Measurements from ENCODE around the gene PDCD2L. TPM values are rescaled to one million over a fixed set of nuclear protein-coding genes. Genes with fewer than 3 reads are reported as not detected.

PDCD2L gene
- total and polyA plus RNA-seq, 9 of the 15 experiments (the other 6 are each of a cell fraction or from before 2014, with no cell fraction given) = 12.1 to 68.5 (median 56.3) TPM

DNA sequence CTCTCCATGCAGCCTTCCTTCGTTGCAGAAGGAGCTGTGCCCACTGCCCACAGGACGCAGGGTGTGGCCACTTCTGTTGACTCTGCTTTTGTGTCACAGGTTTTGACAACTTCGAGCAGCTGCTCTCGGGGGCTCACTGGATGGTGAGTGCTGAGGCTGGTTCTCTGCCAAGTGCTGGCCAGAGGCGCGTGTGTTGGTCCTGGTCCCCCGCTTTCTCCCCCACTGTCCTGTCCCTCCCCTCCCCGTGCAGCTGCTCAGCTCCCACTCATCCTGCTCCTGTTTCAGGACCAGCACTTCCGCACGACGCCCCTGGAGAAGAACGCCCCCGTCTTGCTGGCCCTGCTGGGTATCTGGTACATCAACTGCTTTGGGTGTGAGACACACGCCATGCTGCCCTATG is 10.6 kb upstream of the PDCD2L start:
- Histone ChIP-seq H3K36me3 (ENCODE audit: control insufficient read depth, insufficient read depth, low read length) (peaks cover 98% of the 10 kb centered on the region), H3K27ac (ENCODE audit: extremely low read depth, low read depth, low read length) (no peak overlapping the region), H3K4me1 (replicated peaks in 1 of 2; ENCODE audit: control insufficient read depth in 2 of 2, insufficient read depth in 2 of 2, low read length in 2 of 2) (no peaks in the 10 kb centered on the region), H3K9ac (ENCODE audit: insufficient read depth in 1 of 2, low read depth in 2 of 2, low read length in 2 of 2) (no peak overlapping the region), H3K9me3 (replicated peaks; ENCODE audit: control insufficient read depth, insufficient read depth, low read depth, low read length) (peaks cover 26% of the 10 kb centered on the region), H3K79me2 (ENCODE audit: control insufficient read depth, insufficient read depth, low read length) (peaks cover 15% of the 10 kb centered on the region), H3K4me2 (ENCODE audit: insufficient read depth, low read length) (no peak overlapping the region), H3K4me3 (no peak overlapping the region), H4K20me1 (replicated peaks; ENCODE audit: control insufficient read depth, insufficient read depth, low read length) (no peaks in the 10 kb centered on the region; the same call in none of the 2 replicates), H2AFZ (ENCODE audit: low read depth, low read length) (no peak overlapping the region), H3K9me1 (ENCODE audit: control insufficient read depth, insufficient read depth, low read length) (peaks cover 3% of the 10 kb centered on the region), H3K27me3 (ENCODE audit: control insufficient read depth in 2 of 2, insufficient read depth in 2 of 2, low read length in 2 of 2) (no peaks in the 10 kb centered on the region)
- ChIA-PET CTCF (ENCODE audit: low intra/inter-chr PET ratio) (no interaction called here), POLR2A (interaction anchor here (0.6 kb wide), 1 partner anchor 12 kb away, joined by 3 read pairs; no protein-coding TSS in a partner anchor)
- TF ChIP-seq, protein P1, sequence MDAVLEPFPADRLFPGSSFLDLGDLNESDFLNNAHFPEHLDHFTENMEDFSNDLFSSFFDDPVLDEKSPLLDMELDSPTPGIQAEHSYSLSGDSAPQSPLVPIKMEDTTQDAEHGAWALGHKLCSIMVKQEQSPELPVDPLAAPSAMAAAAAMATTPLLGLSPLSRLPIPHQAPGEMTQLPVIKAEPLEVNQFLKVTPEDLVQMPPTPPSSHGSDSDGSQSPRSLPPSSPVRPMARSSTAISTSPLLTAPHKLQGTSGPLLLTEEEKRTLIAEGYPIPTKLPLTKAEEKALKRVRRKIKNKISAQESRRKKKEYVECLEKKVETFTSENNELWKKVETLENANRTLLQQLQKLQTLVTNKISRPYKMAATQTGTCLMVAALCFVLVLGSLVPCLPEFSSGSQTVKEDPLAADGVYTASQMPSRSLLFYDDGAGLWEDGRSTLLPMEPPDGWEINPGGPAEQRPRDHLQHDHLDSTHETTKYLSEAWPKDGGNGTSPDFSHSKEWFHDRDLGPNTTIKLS (IDR thresholded peaks at IDR 0.05; ENCODE audit: borderline replicate concordance, low read depth) = no peak
- TF ChIP-seq SNRNP70 (optimal IDR thresholded peaks at IDR 0.05; ENCODE audit: low read depth, low read length) (no peak), ZNF76 (CRISPR knock-in tag; IDR thresholded peaks at IDR 0.05; ENCODE audit: borderline replicate concordance) (no peak), TGIF2 (CRISPR knock-in tag; IDR thresholded peaks at IDR 0.05) (no peak), POLR2H (tag; IDR thresholded peaks at IDR 0.05; ENCODE audit: low read depth) (no peak), TFAM (CRISPR knock-in tag; conservative IDR thresholded peaks at IDR 0.05) (no peak), KDM1A (IDR thresholded peaks at IDR 0.05) (no peak), ZKSCAN3 (CRISPR knock-in tag; IDR thresholded peaks at IDR 0.05) (no peak), TEAD4 (IDR thresholded peaks at IDR 0.05; ENCODE audit: low read length) (no peak), TEAD4 (CRISPR knock-in tag; IDR thresholded peaks at IDR 0.05; ENCODE audit: borderline replicate concordance) (no peak), PPARD (CRISPR knock-in tag; IDR thresholded peaks at IDR 0.05) (no peak), CCNT2 (IDR thresholded peaks at IDR 0.05; ENCODE audit: borderline replicate concordance, extremely low read depth, insufficient read length, low read depth, low read length) (no peak), PML (IDR thresholded peaks at IDR 0.05; ENCODE audit: low read length) (no peak)
- intact Hi-C loops (cut with micrococcal nuclease) (no loop called here), in situ Hi-C loops (cut with MboI) (no loop called here)
- ATAC-seq (no peak), DNase-seq (ENCODE audit: extremely low read depth in 1 of 4, low spot score in 3 of 4) (no peak), FAIRE-seq (no peak)
- 95% methylated on average over 8 of the region's 14 CpGs for WGBS (ENCODE audit: insufficient coverage, low coverage, missing lambda C conversion rate)
- no TSS peak for BruUV-seq (replicated peaks)

Data from K562 (cell line).